Natural killer cell treated with Interleukin-12 subunit alpha and Interleukin-12 subunit beta and Interleukin-15 and Interleukin-18, amount 100 ng/mL, for 72 hours (primary cell): ENCODE measurements around the gene KAT6B. TPM values are rescaled to one million over a fixed set of nuclear protein-coding genes. Genes with fewer than 3 reads are reported as not detected.
"Not testable (repeated sequence)": the region's sequence is repeated elsewhere in the genome, so short reads cannot be mapped to it uniquely, and the experiment has no call there.

Source experiments
- ATAC-seq, 2 donors: fragments of 150-1000 bp; cut with Tn5 transposase in 1 of 2; sonication (Bioruptor Pico), chemical (Tn5 transposase) in 1 of 2; 2 replicates each; pipeline ENCODE4 v1.10.0; 2021
- DNase-seq: peaks from one replicate; pipeline ENCODE4 v3.0.0; 2022; ENCODE audit warnings: low spot score
- H3K27ac Mint-ChIP-seq, 2 donors: 1 replicate in 1 of 2; 2 replicates in 1 of 2; pipeline ENCODE4 v1.8.0; 2022; ENCODE audit warnings: mixed read lengths in 2 of 2, mild to moderate bottlenecking in 1 of 2, moderate library complexity in 1 of 2
- H3K27me3 Mint-ChIP-seq, 2 donors: 1 replicate in 1 of 2; 2 replicates in 1 of 2; pipeline ENCODE4 v1.8.0; 2022; ENCODE audit warnings: mixed read lengths in 2 of 2
- H3K36me3 Mint-ChIP-seq: one replicate; pipeline ENCODE4 v1.8.0; 2022; ENCODE audit warnings: mixed read lengths
- H3K4me1 Mint-ChIP-seq, 2 donors: 1 replicate in 1 of 2; 2 replicates in 1 of 2; pipeline ENCODE4 v1.8.0; 2022; ENCODE audit warnings: low read depth in 2 of 2, mixed read lengths in 2 of 2, mild to moderate bottlenecking in 1 of 2
- H3K4me3 Mint-ChIP-seq: one replicate; pipeline ENCODE4 v1.8.0; 2022; ENCODE audit warnings: mixed read lengths
- H3K9me3 Mint-ChIP-seq: 2 replicates; pipeline ENCODE4 v1.8.0; 2022; ENCODE audit warnings: mixed read lengths
- total RNA-seq, 2 donors: library from RNA; stranded (reverse); gene quantifications; one replicate each; pipeline ENCODE4 v1.2.3, GENCODE V29; 2022

The KAT6B gene
- total RNA-seq, 2 donors from 2014 or later: 26.7 to 27.9 TPM

GRCh38 chr10:74877054-74877453 lies 50.7 kb downstream of the KAT6B start:
- not testable (repeated sequence) for H3K36me3 Mint-ChIP-seq, DNase-seq, H3K27ac Mint-ChIP-seq, H3K9me3 Mint-ChIP-seq, ATAC-seq, H3K4me3 Mint-ChIP-seq, H3K27me3 Mint-ChIP-seq
- H3K4me1 Mint-ChIP-seq: peaks cover 14 to 43% of the 10 kb centered on the region in 2 donors

- peaks cover 17 to 36% of the 10 kb centered on the region in 2 donors for H3K4me1 Mint-ChIP-seq
- no peaks in the 10 kb centered on the region for H3K36me3 Mint-ChIP-seq
- DNase-seq (no peak), ATAC-seq (no peak)
- H3K27me3 Mint-ChIP-seq: no peaks in the 10 kb centered on the region
- no peaks in the 10 kb centered on the region for H3K9me3 Mint-ChIP-seq
- no peak overlapping the region for H3K27ac Mint-ChIP-seq
- no peak overlapping the region for H3K4me3 Mint-ChIP-seq
Measured at GRCh38 chr10:74877898-74878297, 51.5 kb downstream of the KAT6B start.

- no peak for ATAC-seq
- no peak for DNase-seq
- H3K27me3 Mint-ChIP-seq: no peaks in the 10 kb centered on the region
Measured at GRCh38 chr10:74880041-74880440, 53.6 kb downstream of the KAT6B start.

GRCh38 chr10:74881253-74881884 lies 55.0 kb downstream of the KAT6B start:
- H3K36me3 Mint-ChIP-seq: no peaks in the 10 kb centered on the region
- ATAC-seq (no peak), DNase-seq (no peak)
- no peaks in the 10 kb centered on the region for H3K27me3 Mint-ChIP-seq
- no peak overlapping the region for H3K4me3 Mint-ChIP-seq
- no peaks in the 10 kb centered on the region for H3K9me3 Mint-ChIP-seq
- no peak overlapping the region for H3K27ac Mint-ChIP-seq
- peaks cover 5 to 23% of the 10 kb centered on the region in 2 donors for H3K4me1 Mint-ChIP-seq

More at GRCh38 chr10:74880041-74880440, 53.6 kb downstream of the KAT6B start:
- Mint-ChIP-seq H3K36me3 (no peaks in the 10 kb centered on the region), H3K4me1 (peaks cover 14 to 29% of the 10 kb centered on the region in 2 donors), H3K9me3 (no peaks in the 10 kb centered on the region), H3K4me3 (no peak overlapping the region), H3K27ac (no peak overlapping the region)

- ATAC-seq (no peak), DNase-seq (no peak)
- no peaks in the 10 kb centered on the region for H3K27me3 Mint-ChIP-seq
- peaks cover 5 to 26% of the 10 kb centered on the region in 2 donors for H3K4me1 Mint-ChIP-seq
- no peak overlapping the region for H3K27ac Mint-ChIP-seq
- no peaks in the 10 kb centered on the region for H3K36me3 Mint-ChIP-seq
- no peaks in the 10 kb centered on the region for H3K9me3 Mint-ChIP-seq
- no peak overlapping the region for H3K4me3 Mint-ChIP-seq
Measured at GRCh38 chr10:74882427-74882826, 56.0 kb downstream of the KAT6B start.

- ATAC-seq: no peak
- Mint-ChIP-seq H3K27me3 (no peaks in the 10 kb centered on the region), H3K27ac (no peak overlapping the region), H3K4me1 (peaks cover 5 to 26% of the 10 kb centered on the region in 2 donors), H3K4me3 (no peak overlapping the region), H3K36me3 (no peaks in the 10 kb centered on the region), H3K9me3 (no peaks in the 10 kb centered on the region)
- no peak for DNase-seq
Measured at GRCh38 chr10:74882831-74883230, 56.4 kb downstream of the KAT6B start.

- Mint-ChIP-seq H3K9me3 (no peaks in the 10 kb centered on the region), H3K4me1 (peaks cover 5 to 23% of the 10 kb centered on the region in 2 donors), H3K4me3 (no peak overlapping the region), H3K27me3 (no peaks in the 10 kb centered on the region), H3K27ac (no peak overlapping the region), H3K36me3 (no peaks in the 10 kb centered on the region)
- ATAC-seq (no peak), DNase-seq (no peak)
Measured at GRCh38 chr10:74883428-74883827, 57.0 kb downstream of the KAT6B start.

- DNase-seq (no peak), ATAC-seq (no peak)
- Mint-ChIP-seq H3K4me1 (peaks cover 19 to 32% of the 10 kb centered on the region in 2 donors), H3K9me3 (no peaks in the 10 kb centered on the region), H3K36me3 (no peaks in the 10 kb centered on the region), H3K27me3 (no peaks in the 10 kb centered on the region), H3K27ac (peak overlapping the region in 1 of 2 donors; percentile 50), H3K4me3 (no peak overlapping the region)
Measured at GRCh38 chr10:74887614-74888284, 61.3 kb downstream of the KAT6B start.

- H3K27ac Mint-ChIP-seq: peak overlapping the region in 1 of 2 donors; percentile 83
- H3K27me3 Mint-ChIP-seq: no peaks in the 10 kb centered on the region
- H3K4me3 Mint-ChIP-seq: no peak overlapping the region
- no peaks in the 10 kb centered on the region for H3K36me3 Mint-ChIP-seq
- no peak for DNase-seq
- ATAC-seq: no peak
- no peaks in the 10 kb centered on the region for H3K9me3 Mint-ChIP-seq
- peaks cover 21 to 35% of the 10 kb centered on the region in 2 donors for H3K4me1 Mint-ChIP-seq
Measured at GRCh38 chr10:74888962-74889661, 62.7 kb downstream of the KAT6B start.

GRCh38 chr10:74889662-74889998 lies 63.2 kb downstream of the KAT6B start:
- Mint-ChIP-seq H3K4me1 (peaks cover 26 to 38% of the 10 kb centered on the region in 2 donors), H3K27ac (peak overlapping the region in 1 of 2 donors; percentile 83), H3K27me3 (no peaks in the 10 kb centered on the region), H3K36me3 (no peaks in the 10 kb centered on the region), H3K9me3 (no peaks in the 10 kb centered on the region), H3K4me3 (no peak overlapping the region)
- no peak for DNase-seq
- no peak for ATAC-seq

GRCh38 chr10:74890460-74890859 lies 64.1 kb downstream of the KAT6B start:
- ATAC-seq: no peak
- Mint-ChIP-seq H3K4me3 (no peak overlapping the region), H3K36me3 (no peaks in the 10 kb centered on the region), H3K4me1 (peaks cover 26 to 43% of the 10 kb centered on the region in 2 donors), H3K27ac (peak overlapping the region in 1 of 2 donors; percentile 83), H3K27me3 (no peaks in the 10 kb centered on the region), H3K9me3 (no peaks in the 10 kb centered on the region)
- no peak for DNase-seq

GRCh38 chr10:74891053-74891452 lies 64.7 kb downstream of the KAT6B start:
- Mint-ChIP-seq H3K36me3 (no peaks in the 10 kb centered on the region), H3K27ac (no peak overlapping the region), H3K4me3 (no peak overlapping the region), H3K9me3 (no peaks in the 10 kb centered on the region), H3K4me1 (peaks cover 32 to 44% of the 10 kb centered on the region in 2 donors), H3K27me3 (no peaks in the 10 kb centered on the region)
- no peak for ATAC-seq
- DNase-seq: no peak

GRCh38 chr10:74892839-74893238 lies 66.4 kb downstream of the KAT6B start:
- no peak for DNase-seq
- Mint-ChIP-seq H3K27me3 (no peaks in the 10 kb centered on the region), H3K4me1 (peaks cover 46 to 50% of the 10 kb centered on the region in 2 donors), H3K9me3 (no peaks in the 10 kb centered on the region), H3K36me3 (no peaks in the 10 kb centered on the region), H3K4me3 (no peak overlapping the region), H3K27ac (peak overlapping the region in 1 of 2 donors; percentile 70)
- ATAC-seq: peak; percentile 41 to 56

GRCh38 chr10:74893329-74893728 lies 66.9 kb downstream of the KAT6B start:
- not testable (repeated sequence) for DNase-seq, H3K4me3 Mint-ChIP-seq, H3K36me3 Mint-ChIP-seq, H3K9me3 Mint-ChIP-seq, H3K27me3 Mint-ChIP-seq, ATAC-seq
- H3K27ac Mint-ChIP-seq: peak overlapping the region in 1 of 2 donors; percentile 70
- peaks cover 51 to 54% of the 10 kb centered on the region in 2 donors for H3K4me1 Mint-ChIP-seq
